SK-N-SH (cell line): ENCODE measurements around the gene GLCCI1. TPM values are rescaled to one million over a fixed set of nuclear protein-coding genes. Genes with fewer than 3 reads are reported as not detected.

Experiments used
- CTCF ChIA-PET: fragments of 300-600, 350-600 bp; formaldehyde crosslinking; extraction: SDS; loops from one replicate; lab custom pipeline; 2021; lab: Yijun Ruan, JAX
- POLR2A ChIA-PET: fragments of 350-600 bp; sonication (Branson Sonifier 250); formaldehyde crosslinking; extraction: SDS; loops from one replicate; lab custom pipeline; 2020; ENCODE audit warnings: antibody characterized with exemption, inconsistent platforms; lab: Yijun Ruan, JAX
- DNase-seq: peaks from one replicate; pipeline ENCODE4 v3.0.0; 2012
- H2AFZ ChIP-seq: fragments of 200-600 bp; sonication (generic); 2 replicates; pipeline ENCODE4 v1.8.1; 2016; ENCODE audit warnings: antibody characterized with exemption, mild to moderate bottlenecking, low read depth
- H3F3A ChIP-seq: fragments of 200-600 bp; sonication (generic); replicated peaks from 2 replicates; pipeline ENCODE3; 2016; ENCODE audit warnings: antibody characterized with exemption, mild to moderate bottlenecking; ENCODE audit not compliant: insufficient read depth
- H3K27ac ChIP-seq, 2 experiments: fragments of 200-500 bp in 1 of 2; fragments of 200-600 bp in 1 of 2; sonication (Bioruptor generic) in 1 of 2; sonication (generic), shearing (Covaris generic) in 1 of 2; 2 replicates each; pipeline versions ENCODE4 v1.5.1 to v1.6.1; 2014 to 2016; ENCODE audit warnings: low read depth in 2 of 2, inconsistent platforms in 1 of 2, low read length in 1 of 2, mild to moderate bottlenecking in 1 of 2, mixed read lengths in 1 of 2
- H3K27me3 ChIP-seq: fragments of 200-600 bp; sonication (generic), shearing (Covaris generic); 2 replicates; pipeline ENCODE4 v1.6.1; 2016; ENCODE audit warnings: mixed run types; ENCODE audit not compliant: insufficient read depth
- H3K36me3 ChIP-seq, 2 experiments: fragments of 200-500 bp in 1 of 2; fragments of 200-600 bp in 1 of 2; sonication (Bioruptor generic) in 1 of 2; sonication (generic) in 1 of 2; replicated peaks in 1 of 2; 2 replicates each; pipeline versions ENCODE3 to v1.5.1; 2014 to 2016; ENCODE audit warnings: low read length in 1 of 2, mild to moderate bottlenecking in 1 of 2; ENCODE audit not compliant: insufficient read depth in 2 of 2, control insufficient read depth in 1 of 2
- H3K4me1 ChIP-seq, 2 experiments: fragments of 200-500 bp in 1 of 2; fragments of 200-600 bp in 1 of 2; sonication (Bioruptor generic) in 1 of 2; sonication (generic), shearing (Covaris generic) in 1 of 2; 2 replicates each; pipeline versions ENCODE4 v1.5.1 to v1.6.1; 2014 to 2016; ENCODE audit warnings: low read depth in 1 of 2, low read length in 1 of 2, mixed run types in 1 of 2; ENCODE audit not compliant: insufficient read depth in 2 of 2, control insufficient read depth in 1 of 2
- H3K4me2 ChIP-seq: fragments of 200-600 bp; sonication (generic), shearing (Covaris generic); 2 replicates; pipeline ENCODE4 v1.6.1; 2017; ENCODE audit warnings: mixed run types
- H3K4me3 ChIP-seq, 2 experiments: fragments of 200-500 bp in 1 of 2; fragments of 200-600 bp in 1 of 2; sonication (Bioruptor generic) in 1 of 2; sonication (generic), shearing (Covaris generic) in 1 of 2; 2 replicates each; pipeline versions ENCODE4 v1.5.1 to v1.8.1; 2014 to 2016; ENCODE audit warnings: low read depth in 2 of 2, inconsistent platforms in 1 of 2, low read length in 1 of 2, mild to moderate bottlenecking in 1 of 2, mixed read lengths in 1 of 2, moderate library complexity in 1 of 2
- H3K79me2 ChIP-seq: fragments of 200-600 bp; sonication (generic); 2 replicates; pipeline ENCODE4 v1.8.1; 2017; ENCODE audit warnings: mild to moderate bottlenecking; ENCODE audit not compliant: insufficient read depth
- H3K9ac ChIP-seq: fragments of 200-600 bp; sonication (generic); 2 replicates; pipeline ENCODE4 v1.6.1; 2017; ENCODE audit warnings: mixed run types
- H3K9me2 ChIP-seq: fragments of 200-600 bp; sonication (generic); 2 replicates; pipeline ENCODE4 v1.6.1; 2017; ENCODE audit warnings: mixed run types
- H3K9me3 ChIP-seq: fragments of 200-600 bp; sonication (generic); 2 replicates; pipeline ENCODE4 v1.6.1; 2017; ENCODE audit warnings: mixed run types, mild to moderate bottlenecking, moderate library complexity
- H4K20me1 ChIP-seq: fragments of 200-600 bp; sonication (generic); 2 replicates; pipeline ENCODE4 v1.6.1; 2017; ENCODE audit warnings: mild to moderate bottlenecking, mixed run types; ENCODE audit not compliant: insufficient read depth
- CTCF ChIP-seq: fragments of 200-600 bp; sonication (generic); IDR thresholded peaks from 2 replicates; pipeline ENCODE4 v1.6.1; 2017; ENCODE audit warnings: antibody characterized with exemption, mild to moderate bottlenecking, moderate library complexity
- ELF1 ChIP-seq: IDR thresholded peaks from 2 replicates; pipeline ENCODE4 v1.4.0; 2012
- FOXM1 ChIP-seq: IDR thresholded peaks from 2 replicates; pipeline ENCODE4 v1.4.0; 2012; ENCODE audit warnings: low read depth, mild to moderate bottlenecking
- GATA2 ChIP-seq: sonication (generic); formaldehyde crosslinking; IDR thresholded peaks from 2 replicates; pipeline ENCODE4 v1.5.0; 2020; ENCODE audit warnings: mild to moderate bottlenecking, missing genetic modification reagents
- MAX ChIP-seq: IDR thresholded peaks from 2 replicates; pipeline ENCODE4 v1.4.0; 2012; ENCODE audit warnings: low read depth
- MXI1 ChIP-seq: IDR thresholded peaks from 2 replicates; pipeline ENCODE4 v1.6.1; 2012; ENCODE audit warnings: mild to moderate bottlenecking, low read depth, low read length, improper control_type of control experiment
- PBX3 ChIP-seq: IDR thresholded peaks from 2 replicates; pipeline ENCODE4; 2012
- POLR2AphosphoS5 ChIP-seq: IDR thresholded peaks from 2 replicates; pipeline ENCODE4 v1.6.1; 2012; ENCODE audit warnings: low read depth, low read length
- RAD21 ChIP-seq: IDR thresholded peaks from 2 replicates; pipeline ENCODE4 v1.6.1; 2012; ENCODE audit warnings: mild to moderate bottlenecking, low read length
- RCOR1 ChIP-seq: fragments of 150-350 bp; IDR thresholded peaks from 2 replicates; pipeline ENCODE4 v1.6.1; 2017; ENCODE audit warnings: antibody characterized with exemption, low read length
- RFX5 ChIP-seq: IDR thresholded peaks from 2 replicates; pipeline ENCODE4 v1.6.1; 2012; ENCODE audit warnings: mild to moderate bottlenecking, improper control_type of control experiment, low read length
- RXRA ChIP-seq: IDR thresholded peaks from 2 replicates; pipeline ENCODE4 v1.4.0; 2012; ENCODE audit warnings: low read depth, mild to moderate bottlenecking, borderline replicate concordance
- TAF1 ChIP-seq: IDR thresholded peaks from 2 replicates; pipeline ENCODE4 v1.6.1; 2012; ENCODE audit warnings: low read depth, mild to moderate bottlenecking, low read length, moderate library complexity, borderline replicate concordance
- TCF12 ChIP-seq: IDR thresholded peaks from 2 replicates; pipeline ENCODE4 v1.4.0; 2012
- USF1 ChIP-seq: IDR thresholded peaks from 2 replicates; pipeline ENCODE4 v1.4.0; 2012; ENCODE audit warnings: low read depth, borderline replicate concordance
- YY1 ChIP-seq: IDR thresholded peaks from 2 replicates; pipeline ENCODE4 v1.4.0; 2012; ENCODE audit warnings: low read depth, mild to moderate bottlenecking
- WGBS: methylation state at CpG from one replicate; pipeline ENCODE4 v1.1.6; 2017; ENCODE audit warnings: low lambda C conversion rate; 5-methylcytosine and 5-hydroxymethylcytosine counted together
- polyA plus RNA-seq, 3 experiments: library from polyadenylated mRNA; depleted of rRNA; stranded (reverse); fragments of >200 nt; gene quantifications; 2 replicates each; pipeline ENCODE4 v1.2.3, GENCODE V29; 2012

GLCCI1 gene
- polyA plus RNA-seq, 1 of the 3 experiments (the other 2 are of a cell fraction), result 5.5 TPM

GRCh38 chr7:8015746-8016120 is 47.1 kb downstream of the GLCCI1 start (continued):
- no peak for TF ChIP-seq MAX
- no peak for TF ChIP-seq PBX3
- no peak for TF ChIP-seq RAD21
- no peak for TF ChIP-seq FOXM1
- TF ChIP-seq TAF1, result no peak
- TF ChIP-seq, all 33 proteins: peak for 0

- TF ChIP-seq PBX3 (no peak), ELF1 (no peak), USF1 (no peak), CTCF (no peak), GATA2 (CRISPR knock-in tag) (no peak)
- CTCF ChIA-PET, result interaction anchor here (0.7 to 1.8 kb wide), 5 partner anchors 13 to 275 kb away, joined by 3 to 5 read pairs (median 4); no protein-coding TSS in a partner anchor
These were observed 48.8 kb downstream of the GLCCI1 start for GRCh38 chr7:8017423-8017822.

GRCh38 chr7:8018961-8019360 is 50.4 kb downstream of the GLCCI1 start:
- ChIA-PET POLR2A (interaction anchor here (0.5 kb wide), 1 partner anchor 250 kb away, joined by 3 read pairs; no protein-coding TSS in a partner anchor), CTCF (interaction anchor here (1.1 kb wide), 1 partner anchor 10 kb away, joined by 3 read pairs; no protein-coding TSS in a partner anchor)
- Histone ChIP-seq H3K27ac (no peak overlapping the region), H3K4me1 (no peaks in the 10 kb centered on the region; a peak in 2 of 4 replicates), H3K9ac (no peak overlapping the region), H2AFZ (no peak overlapping the region), H3K79me2 (no peaks in the 10 kb centered on the region), H3K9me3 (no peaks in the 10 kb centered on the region), H3K4me2 (no peak overlapping the region), H3K4me3 (no peak overlapping the region), H4K20me1 (no peaks in the 10 kb centered on the region), H3F3A (no peaks in the 10 kb centered on the region), H3K9me2 (no peaks in the 10 kb centered on the region), H3K27me3 (no peaks in the 10 kb centered on the region), H3K36me3 (peaks cover 6 to 60% of the 10 kb centered on the region in 2 experiments)
- WGBS, result 96% methylated on average over 1 of the region's 1 CpG
- DNase-seq, result no peak
- no peak for TF ChIP-seq ELF1
- no peak for TF ChIP-seq MXI1
- TF ChIP-seq RCOR1, result no peak
- TF ChIP-seq RFX5, result no peak
- no peak for TF ChIP-seq MAX
- TF ChIP-seq TCF12, result no peak
- no peak for TF ChIP-seq YY1
- no peak for TF ChIP-seq RXRA
- TF ChIP-seq TAF1, result no peak
- TF ChIP-seq POLR2AphosphoS5, result no peak

More at GRCh38 chr7:8017423-8017822, 48.8 kb downstream of the GLCCI1 start:
- POLR2A ChIA-PET, result no interaction called here
- H3K4me2 ChIP-seq, result no peak overlapping the region
- no peak for DNase-seq
- peak overlapping the region in 1 of 2 experiments; percentile 47; a peak in 2 of 4 replicates for H3K27ac ChIP-seq
- no peaks in the 10 kb centered on the region; a peak in 2 of 4 replicates for H3K4me1 ChIP-seq
- H4K20me1 ChIP-seq, result no peaks in the 10 kb centered on the region
- no peaks in the 10 kb centered on the region for H3K79me2 ChIP-seq
- peaks cover 10 to 59% of the 10 kb centered on the region in 2 experiments for H3K36me3 ChIP-seq
- no peaks in the 10 kb centered on the region for H3K9me2 ChIP-seq
- H3K4me3 ChIP-seq, result no peak overlapping the region
- H3F3A ChIP-seq, result no peaks in the 10 kb centered on the region
- no peaks in the 10 kb centered on the region for H3K9me3 ChIP-seq
- H3K27me3 ChIP-seq, result no peaks in the 10 kb centered on the region
- 92% methylated on average over 1 of the region's 1 CpG for WGBS
- H2AFZ ChIP-seq, result no peak overlapping the region
- no peak overlapping the region for H3K9ac ChIP-seq
